ENCODE data around the gene MSL3.
A peak's percentile ranks its signal among the peaks of the same experiment; 100 is the strongest.

Gene MSL3

DNA sequence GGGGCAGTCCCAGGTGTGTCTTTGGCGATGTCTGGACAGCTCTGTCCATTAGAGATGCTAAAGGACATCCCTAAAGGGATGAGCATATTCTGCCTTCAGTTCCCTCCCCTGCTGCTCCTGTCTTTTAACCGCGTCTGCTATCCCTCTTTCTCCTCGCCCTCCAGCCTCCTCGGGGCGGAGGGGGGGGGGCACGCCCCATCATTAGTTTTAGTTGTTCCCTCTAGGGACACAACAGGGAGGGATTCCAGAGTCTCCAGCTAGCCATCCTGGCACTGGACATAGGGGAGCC is 1.1 kb downstream of the MSL3 start:
- Histone ChIP-seq H3K36me3 (ENCODE audit: control insufficient read depth in 2 of 2, insufficient read depth in 2 of 2, low read length in 2 of 2) (peaks cover 13 to 14% of the 10 kb centered on the region in 2 donors), H3K4me3 (ENCODE audit: low read length in 2 of 2) (peak overlapping the region; percentile 75 to 88), H3K9ac (ENCODE audit: low read depth in 1 of 2, low read length in 2 of 2) (peak overlapping the region; percentile 70 to 79), H3K4me1 (ENCODE audit: control insufficient read depth in 2 of 2, insufficient read depth in 2 of 2, low read length in 2 of 2) (no peaks in the 10 kb centered on the region), H3K9me3 (ENCODE audit: control insufficient read depth in 2 of 2, low read length in 2 of 2) (no peaks in the 10 kb centered on the region), H3K27ac (ENCODE audit: low read depth in 2 of 2, low read length in 2 of 2) (peak overlapping the region; percentile 82 to 89), H3K27me3 (ENCODE audit: control insufficient read depth in 2 of 2, insufficient read depth in 2 of 2, low read length in 2 of 2) (no peaks in the 10 kb centered on the region)

DNA sequence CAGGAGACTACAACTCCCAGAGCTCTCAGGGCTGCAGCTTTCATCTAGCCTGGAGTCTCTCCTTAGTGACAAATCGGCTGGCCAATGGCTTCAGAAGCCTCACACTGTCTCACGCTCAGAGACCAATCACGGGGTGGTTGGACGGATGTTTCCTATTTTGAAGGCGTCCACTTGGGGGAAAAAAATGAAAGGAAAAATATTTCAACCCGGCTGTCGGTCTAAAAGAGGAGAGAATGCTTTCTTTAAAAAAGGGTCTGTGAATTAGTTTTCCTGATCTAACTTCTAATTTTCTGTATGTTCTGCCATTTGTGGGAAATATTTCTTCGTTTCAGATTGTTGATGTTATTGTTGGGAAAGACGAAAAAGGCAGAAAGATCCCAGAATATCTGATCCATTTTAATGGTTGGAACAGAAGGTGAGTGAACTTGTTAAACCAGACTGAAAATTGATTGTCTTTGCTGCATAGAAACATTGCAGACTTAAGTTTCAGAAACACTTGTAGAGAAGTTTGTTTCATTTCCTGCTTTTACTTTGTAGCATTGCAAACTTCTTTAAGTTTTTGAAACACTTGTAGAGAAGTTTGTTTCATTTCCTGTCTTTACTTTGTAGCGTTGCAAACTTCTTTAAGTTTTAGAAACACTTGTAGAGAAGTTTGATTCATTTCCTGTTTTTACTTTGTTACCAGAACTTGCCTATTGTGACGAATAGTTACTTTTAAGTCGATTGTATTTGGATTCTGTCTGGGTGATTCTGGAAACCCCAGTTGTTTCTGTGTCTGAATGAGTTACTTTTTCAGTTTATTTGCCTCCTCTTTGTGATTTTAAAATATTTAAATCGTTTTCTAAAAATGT is 1.6 kb downstream of the MSL3 start:
- no peaks in the 10 kb centered on the region for H3K4me1 ChIP-seq (ENCODE audit: control insufficient read depth in 2 of 2, insufficient read depth in 2 of 2, low read length in 2 of 2)
- no peaks in the 10 kb centered on the region for H3K9me3 ChIP-seq (ENCODE audit: control insufficient read depth in 2 of 2, low read length in 2 of 2)
- peak overlapping the region; percentile 27 to 79 for H3K9ac ChIP-seq (ENCODE audit: low read depth in 1 of 2, low read length in 2 of 2)
- peak overlapping the region; percentile 82 to 89 for H3K27ac ChIP-seq (ENCODE audit: low read depth in 2 of 2, low read length in 2 of 2)
- H3K36me3 ChIP-seq (ENCODE audit: control insufficient read depth in 2 of 2, insufficient read depth in 2 of 2, low read length in 2 of 2), result peaks cover 16 to 17% of the 10 kb centered on the region in 2 donors
- H3K4me3 ChIP-seq (ENCODE audit: low read length in 2 of 2), result peak overlapping the region; percentile 75 to 88
- no peaks in the 10 kb centered on the region for H3K27me3 ChIP-seq (ENCODE audit: control insufficient read depth in 2 of 2, insufficient read depth in 2 of 2, low read length in 2 of 2)

GRCh38 chrX:11760958-11761357 is 2.9 kb downstream of the MSL3 start:
- no peaks in the 10 kb centered on the region for H3K9me3 ChIP-seq (ENCODE audit: control insufficient read depth in 2 of 2, low read length in 2 of 2)
- H3K27ac ChIP-seq (ENCODE audit: low read depth in 2 of 2, low read length in 2 of 2), result no peak overlapping the region
- H3K36me3 ChIP-seq (ENCODE audit: control insufficient read depth in 2 of 2, insufficient read depth in 2 of 2, low read length in 2 of 2), result peaks cover 17 to 25% of the 10 kb centered on the region in 2 donors
- H3K4me1 ChIP-seq (ENCODE audit: control insufficient read depth in 2 of 2, insufficient read depth in 2 of 2, low read length in 2 of 2), result no peaks in the 10 kb centered on the region
- H3K4me3 ChIP-seq (ENCODE audit: low read length in 2 of 2), result peak overlapping the region in 1 of 2 donors; percentile 29
- H3K27me3 ChIP-seq (ENCODE audit: control insufficient read depth in 2 of 2, insufficient read depth in 2 of 2, low read length in 2 of 2), result no peaks in the 10 kb centered on the region
- H3K9ac ChIP-seq (ENCODE audit: low read depth in 1 of 2, low read length in 2 of 2), result peak overlapping the region in 1 of 2 donors; percentile 19

- Histone ChIP-seq H3K36me3 (ENCODE audit: control insufficient read depth in 2 of 2, insufficient read depth in 2 of 2, low read length in 2 of 2) (peaks cover 17 to 42% of the 10 kb centered on the region in 2 donors), H3K9me3 (ENCODE audit: control insufficient read depth in 2 of 2, low read length in 2 of 2) (no peaks in the 10 kb centered on the region), H3K4me1 (ENCODE audit: control insufficient read depth in 2 of 2, insufficient read depth in 2 of 2, low read length in 2 of 2) (no peaks in the 10 kb centered on the region), H3K9ac (ENCODE audit: low read depth in 1 of 2, low read length in 2 of 2) (no peak overlapping the region), H3K4me3 (ENCODE audit: low read length in 2 of 2) (no peak overlapping the region), H3K27ac (ENCODE audit: low read depth in 2 of 2, low read length in 2 of 2) (no peak overlapping the region), H3K27me3 (ENCODE audit: control insufficient read depth in 2 of 2, insufficient read depth in 2 of 2, low read length in 2 of 2) (no peaks in the 10 kb centered on the region)
These were observed 6.6 kb downstream of the MSL3 start for GRCh38 chrX:11764602-11765067.

GRCh38 chrX:11765449-11765848 is 7.4 kb downstream of the MSL3 start:
- Histone ChIP-seq H3K4me3 (ENCODE audit: low read length in 2 of 2) (no peak overlapping the region), H3K9ac (ENCODE audit: low read depth in 1 of 2, low read length in 2 of 2) (no peak overlapping the region), H3K36me3 (ENCODE audit: control insufficient read depth in 2 of 2, insufficient read depth in 2 of 2, low read length in 2 of 2) (peaks cover 17 to 43% of the 10 kb centered on the region in 2 donors), H3K4me1 (ENCODE audit: control insufficient read depth in 2 of 2, insufficient read depth in 2 of 2, low read length in 2 of 2) (no peaks in the 10 kb centered on the region), H3K27ac (ENCODE audit: low read depth in 2 of 2, low read length in 2 of 2) (no peak overlapping the region), H3K9me3 (ENCODE audit: control insufficient read depth in 2 of 2, low read length in 2 of 2) (no peaks in the 10 kb centered on the region), H3K27me3 (ENCODE audit: control insufficient read depth in 2 of 2, insufficient read depth in 2 of 2, low read length in 2 of 2) (no peaks in the 10 kb centered on the region)

- no peak overlapping the region for H3K27ac ChIP-seq (ENCODE audit: low read depth in 2 of 2, low read length in 2 of 2)
- H3K4me3 ChIP-seq (ENCODE audit: low read length in 2 of 2), result no peak overlapping the region
- no peaks in the 10 kb centered on the region for H3K27me3 ChIP-seq (ENCODE audit: control insufficient read depth in 2 of 2, insufficient read depth in 2 of 2, low read length in 2 of 2)
- H3K9ac ChIP-seq (ENCODE audit: low read depth in 1 of 2, low read length in 2 of 2), result no peak overlapping the region
- H3K9me3 ChIP-seq (ENCODE audit: control insufficient read depth in 2 of 2, low read length in 2 of 2), result no peaks in the 10 kb centered on the region
- no peaks in the 10 kb centered on the region for H3K4me1 ChIP-seq (ENCODE audit: control insufficient read depth in 2 of 2, insufficient read depth in 2 of 2, low read length in 2 of 2)
- H3K36me3 ChIP-seq (ENCODE audit: control insufficient read depth in 2 of 2, insufficient read depth in 2 of 2, low read length in 2 of 2), result peaks cover 17 to 43% of the 10 kb centered on the region in 2 donors
These were observed 8.4 kb downstream of the MSL3 start for GRCh38 chrX:11766487-11766886.

DNA sequence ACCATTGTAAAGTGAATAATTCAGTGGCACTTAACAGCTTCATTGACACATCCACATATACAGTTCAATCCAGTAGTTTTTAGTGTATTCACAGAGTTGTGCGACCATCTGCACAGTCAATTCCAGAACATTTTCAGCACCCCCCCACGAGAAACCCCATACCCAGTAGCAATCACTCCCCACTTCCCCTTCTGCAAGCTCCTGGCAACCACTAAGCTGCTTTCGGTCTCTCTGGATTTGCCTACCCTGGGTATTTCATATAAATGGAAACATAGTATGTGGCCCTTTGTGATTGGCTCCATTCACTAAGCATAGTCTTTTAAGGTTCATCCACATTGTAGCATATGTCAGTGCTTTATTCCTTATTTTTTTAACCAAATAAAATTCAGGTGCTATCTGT is 10.0 kb downstream of the MSL3 start:
- Histone ChIP-seq H3K27ac (ENCODE audit: low read depth in 2 of 2, low read length in 2 of 2) (no peak overlapping the region), H3K4me1 (ENCODE audit: control insufficient read depth in 2 of 2, insufficient read depth in 2 of 2, low read length in 2 of 2) (no peaks in the 10 kb centered on the region), H3K4me3 (ENCODE audit: low read length in 2 of 2) (no peak overlapping the region), H3K9me3 (ENCODE audit: control insufficient read depth in 2 of 2, low read length in 2 of 2) (no peaks in the 10 kb centered on the region), H3K36me3 (ENCODE audit: control insufficient read depth in 2 of 2, insufficient read depth in 2 of 2, low read length in 2 of 2) (peaks cover 15 to 35% of the 10 kb centered on the region in 2 donors), H3K9ac (ENCODE audit: low read depth in 1 of 2, low read length in 2 of 2) (no peak overlapping the region), H3K27me3 (ENCODE audit: control insufficient read depth in 2 of 2, insufficient read depth in 2 of 2, low read length in 2 of 2) (no peaks in the 10 kb centered on the region)

DNA sequence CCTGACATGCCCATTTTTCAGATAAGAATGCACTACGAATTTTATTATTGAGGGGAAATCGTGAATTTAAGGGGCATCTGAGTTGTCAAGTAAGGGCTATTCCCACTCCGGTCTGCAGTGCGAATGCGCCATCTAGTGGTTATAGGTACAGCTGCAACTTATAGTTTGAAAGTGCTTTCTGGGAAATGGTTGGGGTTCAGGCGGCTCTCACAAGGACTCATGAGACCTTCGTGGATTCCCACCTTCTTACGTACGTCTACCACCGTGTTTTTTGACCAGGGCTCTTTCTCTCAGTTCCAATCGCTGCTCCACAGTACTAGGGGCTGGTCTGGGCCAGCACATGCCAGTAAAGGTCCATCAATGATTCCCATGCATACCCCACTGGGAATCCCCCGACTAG is 12.3 kb downstream of the MSL3 start:
- H3K4me3 ChIP-seq (ENCODE audit: low read length in 2 of 2), result no peak overlapping the region
- H3K27ac ChIP-seq (ENCODE audit: low read depth in 2 of 2, low read length in 2 of 2), result no peak overlapping the region
- no peaks in the 10 kb centered on the region for H3K9me3 ChIP-seq (ENCODE audit: control insufficient read depth in 2 of 2, low read length in 2 of 2)
- H3K27me3 ChIP-seq (ENCODE audit: control insufficient read depth in 2 of 2, insufficient read depth in 2 of 2, low read length in 2 of 2), result no peaks in the 10 kb centered on the region
- H3K9ac ChIP-seq (ENCODE audit: low read depth in 1 of 2, low read length in 2 of 2), result no peak overlapping the region
- H3K4me1 ChIP-seq (ENCODE audit: control insufficient read depth in 2 of 2, insufficient read depth in 2 of 2, low read length in 2 of 2), result no peaks in the 10 kb centered on the region
- H3K36me3 ChIP-seq (ENCODE audit: control insufficient read depth in 2 of 2, insufficient read depth in 2 of 2, low read length in 2 of 2), result peaks cover 2 to 22% of the 10 kb centered on the region in 2 donors

- Histone ChIP-seq H3K27ac (ENCODE audit: low read depth in 2 of 2, low read length in 2 of 2) (no peak overlapping the region), H3K9me3 (ENCODE audit: control insufficient read depth in 2 of 2, low read length in 2 of 2) (no peaks in the 10 kb centered on the region), H3K36me3 (ENCODE audit: control insufficient read depth in 2 of 2, insufficient read depth in 2 of 2, low read length in 2 of 2) (peaks cover 0 to under 1% of the 10 kb centered on the region in 2 donors), H3K27me3 (ENCODE audit: control insufficient read depth in 2 of 2, insufficient read depth in 2 of 2, low read length in 2 of 2) (no peaks in the 10 kb centered on the region), H3K4me3 (ENCODE audit: low read length in 2 of 2) (no peak overlapping the region), H3K9ac (ENCODE audit: low read depth in 1 of 2, low read length in 2 of 2) (no peak overlapping the region), H3K4me1 (ENCODE audit: control insufficient read depth in 2 of 2, insufficient read depth in 2 of 2, low read length in 2 of 2) (no peaks in the 10 kb centered on the region)
These were observed 20.2 kb downstream of the MSL3 start for GRCh38 chrX:11778230-11778629.

DNA sequence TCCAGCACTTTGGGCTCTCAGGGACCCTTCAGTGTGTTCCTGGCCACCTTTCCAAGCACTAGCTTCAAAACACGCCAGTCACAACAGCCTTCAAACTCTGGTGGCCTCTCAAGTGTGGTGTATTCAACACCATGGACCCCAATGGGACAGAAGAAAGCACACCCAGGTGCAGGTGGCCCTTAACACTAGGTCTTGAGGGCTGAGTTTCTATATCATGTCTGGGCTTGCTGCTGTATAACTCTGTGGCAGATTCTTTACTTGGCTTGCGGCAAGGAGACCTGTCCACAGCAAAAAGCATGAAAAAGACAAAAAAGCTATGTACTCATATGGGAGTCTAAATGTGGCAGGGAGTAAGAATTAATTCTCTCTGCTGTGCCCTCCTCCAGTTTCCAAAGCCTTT is 23.1 kb downstream of the MSL3 start:
- Histone ChIP-seq H3K4me1 (ENCODE audit: control insufficient read depth in 2 of 2, insufficient read depth in 2 of 2, low read length in 2 of 2) (no peaks in the 10 kb centered on the region), H3K27ac (ENCODE audit: low read depth in 2 of 2, low read length in 2 of 2) (no peak overlapping the region), H3K4me3 (ENCODE audit: low read length in 2 of 2) (no peak overlapping the region), H3K9me3 (ENCODE audit: control insufficient read depth in 2 of 2, low read length in 2 of 2) (no peaks in the 10 kb centered on the region), H3K27me3 (ENCODE audit: control insufficient read depth in 2 of 2, insufficient read depth in 2 of 2, low read length in 2 of 2) (no peaks in the 10 kb centered on the region), H3K9ac (ENCODE audit: low read depth in 1 of 2, low read length in 2 of 2) (no peak overlapping the region), H3K36me3 (ENCODE audit: control insufficient read depth in 2 of 2, insufficient read depth in 2 of 2, low read length in 2 of 2) (no peaks in the 10 kb centered on the region)

Data from mucosa of rectum (tissue), 2 donors.